SK-N-SH treated with all-trans-retinoic acid at 6 μM for 48 hours (cell line): ENCODE measurements around the gene CYRIA.

Experiments used
- ATAC-seq: fragments of 200-7000 bp; cut with Tn5 transposase; 3 replicates; pipeline ENCODE4 v1.9.1; 2020; ENCODE audit warnings: mild to moderate bottlenecking, moderate library complexity
- CREB5 ChIP-seq: fragments of 250-450 bp; sonication (Bioruptor Pico); IDR thresholded peaks from 2 replicates; pipeline ENCODE4 v1.5.1; 2020; ENCODE audit warnings: low read depth, mild to moderate bottlenecking, moderate library complexity
- CSDC2 ChIP-seq: fragments of 250-450 bp; sonication (Bioruptor Pico); IDR thresholded peaks from 2 replicates; pipeline ENCODE4 v1.5.0; 2020; ENCODE audit warnings: mild to moderate bottlenecking, moderate library complexity
- CSRNP3 ChIP-seq: fragments of 250-450 bp; sonication (Bioruptor Pico); IDR thresholded peaks from 2 replicates; pipeline ENCODE4 v1.5.1; 2021; ENCODE audit warnings: mild to moderate bottlenecking, moderate library complexity
- ESRRG ChIP-seq: fragments of 250-450 bp; sonication (Bioruptor Pico); IDR thresholded peaks from 2 replicates; pipeline ENCODE4 v1.6.1; 2021; ENCODE audit warnings: mild to moderate bottlenecking
- GLIS3 ChIP-seq: fragments of 250-450 bp; sonication (Bioruptor Pico); IDR thresholded peaks from 2 replicates; pipeline ENCODE4 v1.5.0; 2020; ENCODE audit warnings: mild to moderate bottlenecking, moderate library complexity
- ISL1 ChIP-seq: fragments of 250-450 bp; sonication (Bioruptor Pico); IDR thresholded peaks from 2 replicates; pipeline ENCODE4 v2.1.2; 2022; ENCODE audit warnings: mild to moderate bottlenecking, moderate library complexity
- PATZ1 ChIP-seq: fragments of 250-450 bp; sonication (Bioruptor Pico); IDR thresholded peaks from 2 replicates; pipeline ENCODE4 v1.8.0; 2020; ENCODE audit warnings: mild to moderate bottlenecking, moderate library complexity, borderline replicate concordance
- PPARA ChIP-seq: fragments of 250-450 bp; sonication (Bioruptor Pico); IDR thresholded peaks from 2 replicates; pipeline ENCODE4 v1.5.0; 2020; ENCODE audit warnings: mild to moderate bottlenecking, borderline replicate concordance
- RARB ChIP-seq: fragments of 250-450 bp; sonication (Bioruptor Pico); IDR thresholded peaks from 2 replicates; pipeline ENCODE4 v1.8.0; 2021; ENCODE audit warnings: mild to moderate bottlenecking, moderate library complexity
- SNAI2 ChIP-seq: fragments of 250-450 bp; sonication (Bioruptor Pico); IDR thresholded peaks from 2 replicates; pipeline ENCODE4 v1.5.0; 2020; ENCODE audit warnings: mild to moderate bottlenecking, moderate library complexity
- TOX ChIP-seq: fragments of 250-450 bp; sonication (Bioruptor Pico); IDR thresholded peaks from 2 replicates; pipeline ENCODE4 v1.8.0; 2021; ENCODE audit warnings: mild to moderate bottlenecking, moderate library complexity, borderline replicate concordance
- TSHZ2 ChIP-seq: fragments of 250-450 bp; sonication (Bioruptor Pico); IDR thresholded peaks from 2 replicates; pipeline ENCODE4 v1.5.0; 2020; ENCODE audit warnings: mild to moderate bottlenecking, moderate library complexity
- ZC3H10 ChIP-seq: fragments of 250-450 bp; sonication (Bioruptor Pico); IDR thresholded peaks from 2 replicates; pipeline ENCODE4 v1.5.1; 2021; ENCODE audit warnings: mild to moderate bottlenecking, moderate library complexity
- ZFP3 ChIP-seq: fragments of 250-450 bp; sonication (Bioruptor Pico); IDR thresholded peaks from 2 replicates; pipeline ENCODE4 v1.5.0; 2020; ENCODE audit warnings: mild to moderate bottlenecking, moderate library complexity
- ZNF565 ChIP-seq: fragments of 450-650 bp; formaldehyde crosslinking; conservative IDR thresholded peaks from 2 replicates; pipeline ENCODE4 v1.5.0; 2020; ENCODE audit warnings: low read depth, mild to moderate bottlenecking, moderate library complexity
- ZNF70 ChIP-seq: fragments of 450-650 bp; formaldehyde crosslinking; IDR thresholded peaks from 2 replicates; pipeline ENCODE4 v1.5.0; 2020; ENCODE audit warnings: mild to moderate bottlenecking, moderate library complexity
- ZNF8 ChIP-seq: fragments of 450-650 bp; formaldehyde crosslinking; IDR thresholded peaks from 2 replicates; pipeline ENCODE4 v1.5.0; 2020; ENCODE audit warnings: mild to moderate bottlenecking, moderate library complexity

The CYRIA gene

GRCh38 chr2:16620590-16620989, 45.0 kb downstream of the CYRIA start:
- no peak for ATAC-seq

GRCh38 chr2:16619576-16620245, 45.9 kb downstream of the CYRIA start:
- ATAC-seq = no peak
- TF ChIP-seq ZFP3 (CRISPR knock-in tag) (peak; percentile 82), RARB (CRISPR knock-in tag) (no peak)

More at GRCh38 chr2:16620590-16620989, 45.0 kb downstream of the CYRIA start:
- TF ChIP-seq CREB5 (CRISPR knock-in tag) (no peak), ZNF70 (CRISPR knock-in tag) (no peak), RARB (CRISPR knock-in tag) (no peak), ZNF565 (no peak), ZC3H10 (CRISPR knock-in tag) (no peak), ISL1 (no peak), TOX (CRISPR knock-in tag) (no peak), PPARA (CRISPR knock-in tag) (no peak), CSDC2 (CRISPR knock-in tag) (no peak), ESRRG (CRISPR knock-in tag) (no peak), TSHZ2 (CRISPR knock-in tag) (no peak), SNAI2 (CRISPR knock-in tag) (no peak), PATZ1 (CRISPR knock-in tag) (no peak), CSRNP3 (CRISPR knock-in tag) (no peak), ZNF8 (CRISPR knock-in tag) (no peak)

GRCh38 chr2:16617282-16618266, 48.1 kb downstream of the CYRIA start:
- ATAC-seq = no peak; the same call in 2 of the 3 replicates
- TF ChIP-seq ZNF70 (CRISPR knock-in tag) (no peak), TSHZ2 (CRISPR knock-in tag) (no peak), GLIS3 (no peak)
